SK-N-SH (cell line): ENCODE measurements around the gene TMEFF1. TPM values are rescaled to one million over a fixed set of nuclear protein-coding genes. Genes with fewer than 3 reads are reported as not detected.

Experiments used
- CTCF ChIA-PET: fragments of 300-600, 350-600 bp; formaldehyde crosslinking; extraction: SDS; loops from one replicate; lab custom pipeline; 2021; lab: Yijun Ruan, JAX
- POLR2A ChIA-PET: fragments of 350-600 bp; sonication (Branson Sonifier 250); formaldehyde crosslinking; extraction: SDS; loops from one replicate; lab custom pipeline; 2020; ENCODE audit warnings: antibody characterized with exemption, inconsistent platforms; lab: Yijun Ruan, JAX
- DNase-seq: peaks from one replicate; pipeline ENCODE4 v3.0.0; 2012
- H2AFZ ChIP-seq: fragments of 200-600 bp; sonication (generic); 2 replicates; pipeline ENCODE4 v1.8.1; 2016; ENCODE audit warnings: antibody characterized with exemption, mild to moderate bottlenecking, low read depth
- H3F3A ChIP-seq: fragments of 200-600 bp; sonication (generic); replicated peaks from 2 replicates; pipeline ENCODE3; 2016; ENCODE audit warnings: antibody characterized with exemption, mild to moderate bottlenecking; ENCODE audit not compliant: insufficient read depth
- H3K27ac ChIP-seq, 2 experiments: fragments of 200-500 bp in 1 of 2; fragments of 200-600 bp in 1 of 2; sonication (Bioruptor generic) in 1 of 2; sonication (generic), shearing (Covaris generic) in 1 of 2; 2 replicates each; pipeline versions ENCODE4 v1.5.1 to v1.6.1; 2014 to 2016; ENCODE audit warnings: low read depth in 2 of 2, inconsistent platforms in 1 of 2, low read length in 1 of 2, mild to moderate bottlenecking in 1 of 2, mixed read lengths in 1 of 2
- H3K27me3 ChIP-seq: fragments of 200-600 bp; sonication (generic), shearing (Covaris generic); 2 replicates; pipeline ENCODE4 v1.6.1; 2016; ENCODE audit warnings: mixed run types; ENCODE audit not compliant: insufficient read depth
- H3K36me3 ChIP-seq, 2 experiments: fragments of 200-500 bp in 1 of 2; fragments of 200-600 bp in 1 of 2; sonication (Bioruptor generic) in 1 of 2; sonication (generic) in 1 of 2; replicated peaks in 1 of 2; 2 replicates each; pipeline versions ENCODE3 to v1.5.1; 2014 to 2016; ENCODE audit warnings: low read length in 1 of 2, mild to moderate bottlenecking in 1 of 2; ENCODE audit not compliant: insufficient read depth in 2 of 2, control insufficient read depth in 1 of 2
- H3K4me1 ChIP-seq, 2 experiments: fragments of 200-500 bp in 1 of 2; fragments of 200-600 bp in 1 of 2; sonication (Bioruptor generic) in 1 of 2; sonication (generic), shearing (Covaris generic) in 1 of 2; 2 replicates each; pipeline versions ENCODE4 v1.5.1 to v1.6.1; 2014 to 2016; ENCODE audit warnings: low read depth in 1 of 2, low read length in 1 of 2, mixed run types in 1 of 2; ENCODE audit not compliant: insufficient read depth in 2 of 2, control insufficient read depth in 1 of 2
- H3K4me2 ChIP-seq: fragments of 200-600 bp; sonication (generic), shearing (Covaris generic); 2 replicates; pipeline ENCODE4 v1.6.1; 2017; ENCODE audit warnings: mixed run types
- H3K4me3 ChIP-seq, 2 experiments: fragments of 200-500 bp in 1 of 2; fragments of 200-600 bp in 1 of 2; sonication (Bioruptor generic) in 1 of 2; sonication (generic), shearing (Covaris generic) in 1 of 2; 2 replicates each; pipeline versions ENCODE4 v1.5.1 to v1.8.1; 2014 to 2016; ENCODE audit warnings: low read depth in 2 of 2, inconsistent platforms in 1 of 2, low read length in 1 of 2, mild to moderate bottlenecking in 1 of 2, mixed read lengths in 1 of 2, moderate library complexity in 1 of 2
- H3K79me2 ChIP-seq: fragments of 200-600 bp; sonication (generic); 2 replicates; pipeline ENCODE4 v1.8.1; 2017; ENCODE audit warnings: mild to moderate bottlenecking; ENCODE audit not compliant: insufficient read depth
- H3K9ac ChIP-seq: fragments of 200-600 bp; sonication (generic); 2 replicates; pipeline ENCODE4 v1.6.1; 2017; ENCODE audit warnings: mixed run types
- H3K9me2 ChIP-seq: fragments of 200-600 bp; sonication (generic); 2 replicates; pipeline ENCODE4 v1.6.1; 2017; ENCODE audit warnings: mixed run types
- H3K9me3 ChIP-seq: fragments of 200-600 bp; sonication (generic); 2 replicates; pipeline ENCODE4 v1.6.1; 2017; ENCODE audit warnings: mixed run types, mild to moderate bottlenecking, moderate library complexity
- H4K20me1 ChIP-seq: fragments of 200-600 bp; sonication (generic); 2 replicates; pipeline ENCODE4 v1.6.1; 2017; ENCODE audit warnings: mild to moderate bottlenecking, mixed run types; ENCODE audit not compliant: insufficient read depth
- CHD2 ChIP-seq: fragments of 150-350 bp; IDR thresholded peaks from 2 replicates; pipeline ENCODE4 v1.6.1; 2018; ENCODE audit warnings: low read length; ENCODE audit not compliant: partially characterized antibody
- EP300 ChIP-seq, 2 experiments: IDR thresholded peaks; 2 replicates each; pipeline versions ENCODE4 v1.4.0 to v1.6.1; 2012; ENCODE audit warnings: borderline replicate concordance in 1 of 2, low read depth in 1 of 2, low read length in 1 of 2
- EZH2phosphoT487 ChIP-seq: fragments of 200-600 bp; sonication (generic); IDR thresholded peaks from 2 replicates; pipeline ENCODE4 v1.6.1; 2017; ENCODE audit warnings: low read depth, mixed run types, mild to moderate bottlenecking, antibody characterized with exemption, moderate library complexity, borderline replicate concordance
- FOSL2 ChIP-seq: IDR thresholded peaks from 2 replicates; pipeline ENCODE4 v1.4.0; 2012; ENCODE audit warnings: low read depth, mild to moderate bottlenecking, moderate library complexity, borderline replicate concordance
- FOXJ3 ChIP-seq: sonication (generic); formaldehyde crosslinking; IDR thresholded peaks from 2 replicates; pipeline ENCODE4 v1.5.1; 2020; ENCODE audit warnings: mild to moderate bottlenecking, missing genetic modification reagents
- GABPA ChIP-seq: IDR thresholded peaks from 2 replicates; pipeline ENCODE4 v1.4.0; 2012; ENCODE audit warnings: low read depth, mild to moderate bottlenecking
- GATA2 ChIP-seq: sonication (generic); formaldehyde crosslinking; IDR thresholded peaks from 2 replicates; pipeline ENCODE4 v1.5.0; 2020; ENCODE audit warnings: mild to moderate bottlenecking, missing genetic modification reagents
- IRF3 ChIP-seq: fragments of 150-350 bp; IDR thresholded peaks from 2 replicates; pipeline ENCODE4 v1.6.1; 2016; ENCODE audit warnings: mild to moderate bottlenecking, low read depth, low read length
- RCOR1 ChIP-seq: fragments of 150-350 bp; IDR thresholded peaks from 2 replicates; pipeline ENCODE4 v1.6.1; 2017; ENCODE audit warnings: antibody characterized with exemption, low read length
- SMC3 ChIP-seq: IDR thresholded peaks from 2 replicates; pipeline ENCODE4 v1.6.1; 2012; ENCODE audit warnings: low read depth, low read length, improper control_type of control experiment
- YY1 ChIP-seq: IDR thresholded peaks from 2 replicates; pipeline ENCODE4 v1.4.0; 2012; ENCODE audit warnings: low read depth, mild to moderate bottlenecking
- WGBS: methylation state at CpG from one replicate; pipeline ENCODE4 v1.1.6; 2017; ENCODE audit warnings: low lambda C conversion rate; 5-methylcytosine and 5-hydroxymethylcytosine counted together
- polyA plus RNA-seq, 3 experiments: library from polyadenylated mRNA; depleted of rRNA; stranded (reverse); fragments of >200 nt; gene quantifications; 2 replicates each; pipeline ENCODE4 v1.2.3, GENCODE V29; 2012
- TF ChIP-seq, protein P1 (sequence below): IDR thresholded peaks from 2 replicates; pipeline ENCODE4 v1.4.0; 2012; ENCODE audit warnings: low read depth, borderline replicate concordance
- TF ChIP-seq, protein P2 (sequence below): IDR thresholded peaks from 2 replicates; pipeline ENCODE4 v1.4.0; 2012; ENCODE audit warnings: low read depth
- TF ChIP-seq, protein P3 (sequence below): fragments of 200-600 bp; sonication (generic); IDR thresholded peaks from 2 replicates; pipeline ENCODE4 v1.6.1; 2017; ENCODE audit warnings: antibody characterized with exemption, mild to moderate bottlenecking, moderate library complexity
- TF ChIP-seq, protein P4 (sequence below): fragments of 150-350 bp; IDR thresholded peaks from 2 replicates; pipeline ENCODE4 v1.6.1; 2017; ENCODE audit warnings: antibody characterized with exemption, low read length, low read depth, borderline replicate concordance

The TMEFF1 gene
- polyA plus RNA-seq, 1 of the 3 experiments (the other 2 are of a cell fraction): 2.5 TPM

GRCh38 chr9:100573655-100574260 is 100.8 kb downstream of the TMEFF1 start:
- Histone ChIP-seq H4K20me1 (no peaks in the 10 kb centered on the region), H3K27ac (no peak overlapping the region), H3K4me1 (peaks cover 0 to 2% of the 10 kb centered on the region in 2 experiments; a peak in 1 of 4 replicates), H3K4me3 (no peak overlapping the region), H3K9ac (no peak overlapping the region), H3K4me2 (no peak overlapping the region), H3K9me2 (no peaks in the 10 kb centered on the region), H3K9me3 (no peaks in the 10 kb centered on the region)
- CTCF ChIA-PET: interaction anchor here (0.8 to 1.1 kb wide), 3 partner anchors 23 to 136 kb away, joined by 3 to 5 read pairs (median 3); no protein-coding TSS in a partner anchor
- 76% methylated on average over 3 of the region's 3 CpGs for WGBS
- peak; percentile 23 for DNase-seq
- TF ChIP-seq, protein P1, sequence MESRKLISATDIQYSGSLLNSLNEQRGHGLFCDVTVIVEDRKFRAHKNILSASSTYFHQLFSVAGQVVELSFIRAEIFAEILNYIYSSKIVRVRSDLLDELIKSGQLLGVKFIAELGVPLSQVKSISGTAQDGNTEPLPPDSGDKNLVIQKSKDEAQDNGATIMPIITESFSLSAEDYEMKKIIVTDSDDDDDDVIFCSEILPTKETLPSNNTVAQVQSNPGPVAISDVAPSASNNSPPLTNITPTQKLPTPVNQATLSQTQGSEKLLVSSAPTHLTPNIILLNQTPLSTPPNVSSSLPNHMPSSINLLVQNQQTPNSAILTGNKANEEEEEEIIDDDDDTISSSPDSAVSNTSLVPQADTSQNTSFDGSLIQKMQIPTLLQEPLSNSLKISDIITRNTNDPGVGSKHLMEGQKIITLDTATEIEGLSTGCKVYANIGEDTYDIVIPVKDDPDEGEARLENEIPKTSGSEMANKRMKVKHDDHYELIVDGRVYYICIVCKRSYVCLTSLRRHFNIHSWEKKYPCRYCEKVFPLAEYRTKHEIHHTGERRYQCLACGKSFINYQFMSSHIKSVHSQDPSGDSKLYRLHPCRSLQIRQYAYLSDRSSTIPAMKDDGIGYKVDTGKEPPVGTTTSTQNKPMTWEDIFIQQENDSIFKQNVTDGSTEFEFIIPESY: no peak
- TF ChIP-seq FOXJ3: peak; percentile 39; the same call in 1 of the 2 replicates
- peak in 1 of 2 experiments; percentile 46; a peak in 1 of 4 replicates for TF ChIP-seq EP300 (IDR thresholded peaks at IDR 0.05; ENCODE audit: borderline replicate concordance in 1 of 2, low read depth in 1 of 2, low read length in 1 of 2)
- peak; percentile 38; the same call in 1 of the 2 replicates for TF ChIP-seq RCOR1
- peak; percentile 93 for TF ChIP-seq GATA2 (CRISPR knock-in tag)
- TF ChIP-seq, all 33 proteins: peak for 4
- Histone ChIP-seq H3K27me3 (no peaks in the 10 kb centered on the region), H2AFZ (no peak overlapping the region), H3K36me3 (peaks cover 8 to 14% of the 10 kb centered on the region in 2 experiments), H3F3A (no peaks in the 10 kb centered on the region), H3K79me2 (no peaks in the 10 kb centered on the region)
- POLR2A ChIA-PET: no interaction called here

- WGBS: 86% methylated on average over 4 of the region's 4 CpGs
- peaks cover 2 to 7% of the 10 kb centered on the region in 2 experiments; a peak in 2 of 4 replicates for H3K4me1 ChIP-seq
- POLR2A ChIA-PET: no interaction called here
Observed at GRCh38 chr9:100575006-100575405, 102.1 kb downstream of the TMEFF1 start.

More at GRCh38 chr9:100575006-100575405, 102.1 kb downstream of the TMEFF1 start:
- no peak overlapping the region for H3K9ac ChIP-seq
- DNase-seq: no peak
- no peaks in the 10 kb centered on the region for H3F3A ChIP-seq
- TF ChIP-seq IRF3 (no peak), CHD2 (no peak), FOXJ3 (no peak), YY1 (no peak), SMC3 (no peak), EZH2phosphoT487 (no peak), FOSL2 (no peak), GABPA (no peak)
- TF ChIP-seq, protein P2, sequence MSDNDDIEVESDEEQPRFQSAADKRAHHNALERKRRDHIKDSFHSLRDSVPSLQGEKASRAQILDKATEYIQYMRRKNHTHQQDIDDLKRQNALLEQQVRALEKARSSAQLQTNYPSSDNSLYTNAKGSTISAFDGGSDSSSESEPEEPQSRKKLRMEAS: no peak
- TF ChIP-seq, protein P1: no peak
- TF ChIP-seq, protein P3, sequence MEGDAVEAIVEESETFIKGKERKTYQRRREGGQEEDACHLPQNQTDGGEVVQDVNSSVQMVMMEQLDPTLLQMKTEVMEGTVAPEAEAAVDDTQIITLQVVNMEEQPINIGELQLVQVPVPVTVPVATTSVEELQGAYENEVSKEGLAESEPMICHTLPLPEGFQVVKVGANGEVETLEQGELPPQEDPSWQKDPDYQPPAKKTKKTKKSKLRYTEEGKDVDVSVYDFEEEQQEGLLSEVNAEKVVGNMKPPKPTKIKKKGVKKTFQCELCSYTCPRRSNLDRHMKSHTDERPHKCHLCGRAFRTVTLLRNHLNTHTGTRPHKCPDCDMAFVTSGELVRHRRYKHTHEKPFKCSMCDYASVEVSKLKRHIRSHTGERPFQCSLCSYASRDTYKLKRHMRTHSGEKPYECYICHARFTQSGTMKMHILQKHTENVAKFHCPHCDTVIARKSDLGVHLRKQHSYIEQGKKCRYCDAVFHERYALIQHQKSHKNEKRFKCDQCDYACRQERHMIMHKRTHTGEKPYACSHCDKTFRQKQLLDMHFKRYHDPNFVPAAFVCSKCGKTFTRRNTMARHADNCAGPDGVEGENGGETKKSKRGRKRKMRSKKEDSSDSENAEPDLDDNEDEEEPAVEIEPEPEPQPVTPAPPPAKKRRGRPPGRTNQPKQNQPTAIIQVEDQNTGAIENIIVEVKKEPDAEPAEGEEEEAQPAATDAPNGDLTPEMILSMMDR: no peak
- TF ChIP-seq, protein P4, sequence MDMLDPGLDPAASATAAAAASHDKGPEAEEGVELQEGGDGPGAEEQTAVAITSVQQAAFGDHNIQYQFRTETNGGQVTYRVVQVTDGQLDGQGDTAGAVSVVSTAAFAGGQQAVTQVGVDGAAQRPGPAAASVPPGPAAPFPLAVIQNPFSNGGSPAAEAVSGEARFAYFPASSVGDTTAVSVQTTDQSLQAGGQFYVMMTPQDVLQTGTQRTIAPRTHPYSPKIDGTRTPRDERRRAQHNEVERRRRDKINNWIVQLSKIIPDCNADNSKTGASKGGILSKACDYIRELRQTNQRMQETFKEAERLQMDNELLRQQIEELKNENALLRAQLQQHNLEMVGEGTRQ: no peak
- no peak overlapping the region for H3K27ac ChIP-seq
- H3K27me3 ChIP-seq: no peaks in the 10 kb centered on the region
- no peaks in the 10 kb centered on the region for H3K9me3 ChIP-seq
- H3K4me3 ChIP-seq: no peak overlapping the region
- H3K9me2 ChIP-seq: no peaks in the 10 kb centered on the region
- CTCF ChIA-PET: interaction anchor here (1.6 kb wide), 1 partner anchor 21 kb away, joined by 5 read pairs; no protein-coding TSS in a partner anchor
- no peak overlapping the region for H3K4me2 ChIP-seq
- no peak overlapping the region for H2AFZ ChIP-seq
- no peaks in the 10 kb centered on the region for H3K79me2 ChIP-seq
- no peaks in the 10 kb centered on the region for H4K20me1 ChIP-seq
- H3K36me3 ChIP-seq: peaks cover 9 to 10% of the 10 kb centered on the region in 2 experiments
